Measurements from ENCODE around the gene BLM.

The BLM gene

DNA sequence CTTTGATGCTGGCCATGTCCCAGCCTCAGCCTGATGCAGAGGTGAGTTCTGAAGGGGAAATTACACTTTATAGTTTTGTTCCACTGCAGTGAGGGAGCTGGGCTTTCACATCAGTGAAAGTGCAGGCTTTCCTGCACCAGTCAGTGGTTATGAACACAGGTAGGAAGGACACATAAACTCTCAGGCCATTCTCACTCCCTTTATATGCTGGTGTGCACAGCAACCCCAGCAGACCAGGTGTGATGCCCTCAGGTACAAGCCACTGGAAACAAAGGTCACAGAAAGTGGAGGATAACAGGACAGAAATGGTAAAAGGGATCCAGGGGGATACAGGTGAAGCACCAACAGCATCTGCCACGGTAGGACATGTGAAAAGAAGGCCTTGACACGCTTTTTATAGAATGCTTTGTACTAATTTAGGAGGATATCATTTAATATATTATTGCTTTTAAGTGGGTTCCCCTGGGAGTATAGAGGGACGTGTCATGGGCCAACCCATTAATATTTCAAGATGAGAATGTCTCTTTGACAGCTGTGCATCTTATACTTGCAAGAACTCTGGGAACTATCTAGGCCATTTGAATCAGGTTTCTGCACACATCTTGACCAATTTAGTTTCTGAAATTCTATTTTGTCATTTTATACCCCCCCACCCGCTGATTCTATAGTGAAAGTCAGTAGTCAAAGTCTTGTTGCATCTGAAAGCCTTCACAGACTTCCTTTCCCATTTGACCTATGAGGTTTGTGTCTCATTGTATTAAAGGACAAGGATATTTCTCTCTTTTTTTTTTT is 25.0 kb upstream of the BLM start:
- Histone ChIP-seq H3K9me3 (ENCODE audit: control insufficient read depth, insufficient read depth, low read length) (no peaks in the 10 kb centered on the region), H3K9ac (ENCODE audit: low read depth, low read length) (no peak overlapping the region), H3K4me1 (ENCODE audit: control insufficient read depth, insufficient read depth, low read length) (no peaks in the 10 kb centered on the region), H3K4me3 (ENCODE audit: low read depth, low read length) (no peak overlapping the region), H3K36me3 (ENCODE audit: control insufficient read depth, insufficient read depth, low read length) (no peaks in the 10 kb centered on the region), H3K27ac (ENCODE audit: low read depth, low read length) (no peak overlapping the region), H3K27me3 (ENCODE audit: control insufficient read depth, insufficient read depth, low read length) (no peaks in the 10 kb centered on the region)

DNA sequence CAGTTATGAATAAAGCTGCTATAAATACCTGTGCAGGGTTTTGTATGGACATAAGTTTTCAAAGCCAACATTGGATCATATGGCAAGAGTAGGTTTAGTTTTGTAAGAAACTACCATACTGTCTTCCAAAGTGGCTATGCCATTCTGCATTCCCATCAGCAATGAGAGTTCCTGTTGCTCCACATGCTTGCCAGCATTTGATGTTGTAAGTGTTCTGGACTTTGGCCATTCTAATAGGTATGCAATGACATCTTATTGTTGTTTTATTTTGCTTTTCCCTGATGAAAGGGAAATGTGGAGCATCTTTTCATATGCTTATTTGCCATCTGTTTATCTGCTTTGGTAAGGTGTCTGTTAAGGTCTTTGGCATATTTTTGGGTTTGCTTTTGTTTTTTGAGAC is 22.2 kb upstream of the BLM start:
- no peaks in the 10 kb centered on the region for H3K36me3 ChIP-seq (ENCODE audit: control insufficient read depth, insufficient read depth, low read length)
- H3K27me3 ChIP-seq (ENCODE audit: control insufficient read depth, insufficient read depth, low read length) = no peaks in the 10 kb centered on the region

DNA sequence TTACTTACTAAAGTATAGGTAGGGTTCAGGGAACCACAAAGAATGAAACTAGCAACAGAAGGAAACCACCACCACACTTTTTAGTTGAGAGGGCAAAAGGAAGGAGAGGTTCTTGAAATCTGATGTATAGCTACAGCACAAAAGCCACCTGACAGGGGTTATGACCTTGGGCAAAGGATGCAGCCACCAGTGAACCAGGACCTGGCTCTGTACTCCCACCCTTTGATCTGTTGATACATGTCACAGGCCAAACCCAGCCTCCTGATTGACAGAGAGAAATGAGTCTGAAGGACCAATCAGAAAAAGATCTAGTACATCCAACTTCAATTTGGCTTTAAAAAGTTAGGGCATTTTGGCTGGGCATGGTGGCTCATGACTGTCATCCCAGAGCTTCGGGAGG is 20.0 kb upstream of the BLM start:
- Histone ChIP-seq H3K9me3 (ENCODE audit: control insufficient read depth, insufficient read depth, low read length) (no peaks in the 10 kb centered on the region), H3K27me3 (ENCODE audit: control insufficient read depth, insufficient read depth, low read length) (no peaks in the 10 kb centered on the region), H3K4me3 (ENCODE audit: low read depth, low read length) (no peak overlapping the region), H3K9ac (ENCODE audit: low read depth, low read length) (no peak overlapping the region), H3K27ac (ENCODE audit: low read depth, low read length) (no peak overlapping the region), H3K36me3 (ENCODE audit: control insufficient read depth, insufficient read depth, low read length) (no peaks in the 10 kb centered on the region), H3K4me1 (ENCODE audit: control insufficient read depth, insufficient read depth, low read length) (no peaks in the 10 kb centered on the region)

More for the DNA sequence above, 22.2 kb upstream of the BLM start:
- Histone ChIP-seq H3K4me1 (ENCODE audit: control insufficient read depth, insufficient read depth, low read length) (no peaks in the 10 kb centered on the region), H3K9ac (ENCODE audit: low read depth, low read length) (no peak overlapping the region), H3K9me3 (ENCODE audit: control insufficient read depth, insufficient read depth, low read length) (no peaks in the 10 kb centered on the region), H3K4me3 (ENCODE audit: low read depth, low read length) (no peak overlapping the region), H3K27ac (ENCODE audit: low read depth, low read length) (no peak overlapping the region)

DNA sequence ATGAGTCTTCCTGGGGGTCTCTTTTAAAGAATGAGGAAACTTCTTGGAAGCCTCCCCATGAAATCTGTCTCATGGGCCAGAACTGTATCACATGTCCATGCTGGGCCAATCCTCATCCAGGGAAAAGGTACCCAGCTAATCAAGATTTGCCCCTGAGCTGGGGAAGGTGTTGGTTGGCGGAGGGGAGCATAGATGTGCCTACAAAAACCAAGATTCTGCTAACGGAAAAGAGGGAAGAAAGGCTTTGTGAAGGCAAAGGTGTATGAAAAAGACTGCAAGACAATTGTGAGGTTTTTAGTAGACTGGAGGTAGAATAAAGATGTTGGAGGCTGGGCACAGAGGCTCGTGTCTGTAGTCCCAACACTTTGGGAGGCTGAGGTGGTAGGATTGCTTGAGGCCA is 18.5 kb upstream of the BLM start:
- H3K4me3 ChIP-seq (ENCODE audit: low read depth, low read length) = no peak overlapping the region
- H3K4me1 ChIP-seq (ENCODE audit: control insufficient read depth, insufficient read depth, low read length) = no peaks in the 10 kb centered on the region
- no peaks in the 10 kb centered on the region for H3K9me3 ChIP-seq (ENCODE audit: control insufficient read depth, insufficient read depth, low read length)
- H3K27ac ChIP-seq (ENCODE audit: low read depth, low read length) = no peak overlapping the region
- no peaks in the 10 kb centered on the region for H3K36me3 ChIP-seq (ENCODE audit: control insufficient read depth, insufficient read depth, low read length)
- no peak overlapping the region for H3K9ac ChIP-seq (ENCODE audit: low read depth, low read length)
- no peaks in the 10 kb centered on the region for H3K27me3 ChIP-seq (ENCODE audit: control insufficient read depth, insufficient read depth, low read length)

DNA sequence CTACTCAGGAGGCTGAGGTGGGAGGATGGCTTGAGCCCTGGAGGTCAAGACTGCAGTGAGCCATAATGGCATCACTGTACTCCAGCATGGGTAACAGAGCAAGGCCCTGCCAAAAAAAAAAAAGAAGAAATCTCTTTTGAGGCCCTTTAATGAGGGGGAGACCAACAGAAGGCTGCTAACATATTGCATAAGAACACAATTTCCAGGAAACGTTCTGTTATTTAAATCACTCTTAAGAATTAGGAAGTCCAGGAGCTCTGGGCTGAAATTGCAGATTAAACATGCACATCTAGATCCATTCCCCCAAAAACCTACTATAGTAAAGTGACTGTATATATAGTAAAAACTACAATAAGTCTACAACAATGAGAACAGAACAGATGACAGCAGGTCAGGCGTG is 16.1 kb upstream of the BLM start:
- no peaks in the 10 kb centered on the region for H3K9me3 ChIP-seq (ENCODE audit: control insufficient read depth, insufficient read depth, low read length)
- H3K27ac ChIP-seq (ENCODE audit: low read depth, low read length) = no peak overlapping the region
- no peaks in the 10 kb centered on the region for H3K36me3 ChIP-seq (ENCODE audit: control insufficient read depth, insufficient read depth, low read length)

DNA sequence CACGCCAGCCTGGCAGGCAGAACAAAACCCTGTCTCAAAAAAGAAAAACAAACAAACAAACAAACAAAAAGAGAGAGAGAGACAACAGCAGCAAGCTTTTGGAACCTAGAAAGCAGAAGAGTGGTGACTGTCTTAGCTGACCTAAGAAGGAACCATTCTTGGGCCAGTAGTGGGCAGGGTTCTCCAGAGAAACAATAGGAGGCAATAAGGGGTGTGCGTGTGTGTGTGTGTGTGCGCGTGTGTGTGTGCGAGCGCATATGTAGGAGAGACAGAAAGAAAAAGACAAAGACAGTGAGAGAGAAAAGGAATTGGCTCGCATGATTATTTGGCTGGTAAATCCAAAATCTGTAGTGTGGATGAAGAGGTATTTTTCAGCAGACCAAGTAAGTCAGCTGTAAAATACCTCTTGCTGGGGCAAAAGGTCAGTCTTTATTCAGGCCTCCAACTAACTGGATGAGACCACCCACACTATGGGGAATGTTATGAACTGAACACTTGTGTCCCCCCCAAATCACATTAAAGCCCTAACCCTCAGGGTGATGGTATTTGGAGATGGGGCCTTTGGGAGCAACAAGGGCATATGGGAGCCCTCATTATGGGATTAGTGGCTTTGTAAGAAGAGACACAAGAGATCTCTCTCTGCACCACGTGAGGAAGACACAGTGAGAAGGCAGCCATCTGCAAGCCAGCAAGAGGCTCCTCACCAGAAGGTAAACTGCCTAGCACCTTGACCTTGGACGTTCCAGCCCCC is 15.1 kb upstream of the BLM start:
- Histone ChIP-seq H3K4me1 (ENCODE audit: control insufficient read depth, insufficient read depth, low read length) (no peaks in the 10 kb centered on the region), H3K27me3 (ENCODE audit: control insufficient read depth, insufficient read depth, low read length) (no peaks in the 10 kb centered on the region), H3K4me3 (ENCODE audit: low read depth, low read length) (no peak overlapping the region), H3K36me3 (ENCODE audit: control insufficient read depth, insufficient read depth, low read length) (no peaks in the 10 kb centered on the region), H3K27ac (ENCODE audit: low read depth, low read length) (no peak overlapping the region), H3K9me3 (ENCODE audit: control insufficient read depth, insufficient read depth, low read length) (no peaks in the 10 kb centered on the region), H3K9ac (ENCODE audit: low read depth, low read length) (no peak overlapping the region)

More for the DNA sequence above, 16.1 kb upstream of the BLM start:
- no peak overlapping the region for H3K4me3 ChIP-seq (ENCODE audit: low read depth, low read length)
- no peaks in the 10 kb centered on the region for H3K27me3 ChIP-seq (ENCODE audit: control insufficient read depth, insufficient read depth, low read length)
- no peaks in the 10 kb centered on the region for H3K4me1 ChIP-seq (ENCODE audit: control insufficient read depth, insufficient read depth, low read length)
- H3K9ac ChIP-seq (ENCODE audit: low read depth, low read length) = no peak overlapping the region

DNA sequence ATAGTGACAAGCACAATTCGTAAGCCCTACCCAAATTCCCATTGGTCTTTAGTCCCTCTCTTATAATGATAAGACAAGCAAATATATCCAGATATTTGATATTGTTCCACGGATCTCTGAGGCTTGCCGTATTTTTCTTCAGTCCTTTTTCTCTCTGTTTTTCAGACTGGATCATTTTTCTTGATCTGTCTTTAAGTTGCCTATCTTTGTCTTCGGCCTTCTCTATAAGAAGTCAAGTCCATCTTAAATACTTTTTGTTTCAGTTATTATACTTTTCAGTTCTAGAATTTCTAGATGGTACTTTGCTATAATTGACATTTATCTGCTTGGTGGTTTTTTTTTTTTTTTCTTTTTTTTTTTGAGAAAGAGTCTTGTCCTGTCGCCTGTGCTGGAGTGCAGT is 13.7 kb upstream of the BLM start:
- no peak overlapping the region for H3K27ac ChIP-seq (ENCODE audit: low read depth, low read length)
- H3K36me3 ChIP-seq (ENCODE audit: control insufficient read depth, insufficient read depth, low read length) = no peaks in the 10 kb centered on the region
- H3K4me1 ChIP-seq (ENCODE audit: control insufficient read depth, insufficient read depth, low read length) = no peaks in the 10 kb centered on the region
- no peaks in the 10 kb centered on the region for H3K27me3 ChIP-seq (ENCODE audit: control insufficient read depth, insufficient read depth, low read length)
- no peak overlapping the region for H3K4me3 ChIP-seq (ENCODE audit: low read depth, low read length)
- no peak overlapping the region for H3K9ac ChIP-seq (ENCODE audit: low read depth, low read length)
- no peaks in the 10 kb centered on the region for H3K9me3 ChIP-seq (ENCODE audit: control insufficient read depth, insufficient read depth, low read length)

DNA sequence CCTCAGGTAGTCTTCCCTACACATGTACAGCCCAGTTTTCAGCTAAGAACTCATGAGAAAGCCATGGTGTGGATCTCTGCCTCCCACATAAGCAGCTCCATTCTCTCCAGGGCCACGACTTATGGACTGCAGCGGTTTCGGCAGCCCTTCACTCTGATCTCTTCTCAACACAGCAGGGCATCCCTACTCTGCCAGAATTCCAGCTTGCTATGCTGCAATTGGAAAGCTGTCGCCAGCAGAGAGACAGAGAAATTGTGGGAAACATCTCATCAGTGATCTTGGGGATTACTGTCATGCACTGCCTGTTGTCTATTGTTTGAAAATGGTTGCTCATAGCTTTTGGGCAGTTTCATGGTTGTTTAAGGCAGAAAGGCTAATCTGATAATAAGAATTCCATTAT is 11.9 kb upstream of the BLM start:
- no peaks in the 10 kb centered on the region for H3K4me1 ChIP-seq (ENCODE audit: control insufficient read depth, insufficient read depth, low read length)
- no peak overlapping the region for H3K9ac ChIP-seq (ENCODE audit: low read depth, low read length)
- H3K9me3 ChIP-seq (ENCODE audit: control insufficient read depth, insufficient read depth, low read length) = no peaks in the 10 kb centered on the region
- no peak overlapping the region for H3K27ac ChIP-seq (ENCODE audit: low read depth, low read length)
- H3K27me3 ChIP-seq (ENCODE audit: control insufficient read depth, insufficient read depth, low read length) = no peaks in the 10 kb centered on the region
- no peaks in the 10 kb centered on the region for H3K36me3 ChIP-seq (ENCODE audit: control insufficient read depth, insufficient read depth, low read length)
- no peak overlapping the region for H3K4me3 ChIP-seq (ENCODE audit: low read depth, low read length)

DNA sequence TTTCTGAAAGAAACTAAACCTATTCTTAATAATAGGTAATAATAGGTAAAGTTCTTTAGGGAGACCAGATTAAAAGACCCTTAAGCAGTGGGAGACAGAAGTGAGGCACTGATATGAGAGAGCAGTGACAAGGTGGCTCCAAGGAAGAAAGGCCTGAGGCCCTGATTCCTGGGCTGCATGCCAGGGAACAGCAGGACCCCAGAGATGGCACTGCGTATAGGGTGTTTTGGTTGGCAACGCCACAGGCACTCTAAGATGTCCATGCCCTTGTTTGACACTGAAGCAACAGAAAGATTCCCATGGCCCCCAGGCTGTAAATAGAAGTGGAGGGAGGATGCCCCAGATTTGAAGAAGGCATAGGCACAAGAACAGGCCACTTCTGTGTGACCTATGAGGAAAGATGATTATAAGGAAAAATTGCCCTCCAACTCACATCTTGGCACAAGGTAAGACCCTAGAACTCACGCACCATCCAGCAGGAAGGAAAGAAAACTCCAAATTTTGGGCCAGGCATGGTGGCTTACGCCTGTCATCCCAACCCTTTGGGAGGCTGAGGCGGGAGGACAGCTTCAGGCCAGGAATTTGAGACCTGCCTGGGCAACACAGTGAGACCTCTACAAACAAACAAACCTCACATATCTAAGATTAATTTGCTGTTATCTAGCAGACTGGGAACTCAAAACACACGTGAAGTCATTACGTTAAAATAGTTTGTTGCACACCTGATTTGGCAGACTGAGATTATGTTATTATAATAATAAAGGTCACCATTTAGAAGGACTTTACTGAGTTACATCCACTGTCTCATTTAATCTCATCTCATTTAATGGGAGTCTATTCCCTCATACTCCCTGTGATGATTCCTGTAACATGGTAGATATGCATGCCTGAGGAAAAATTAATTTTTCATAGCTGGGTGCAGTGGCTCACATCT is 10.5 kb upstream of the BLM start:
- Histone ChIP-seq H3K36me3 (ENCODE audit: control insufficient read depth, insufficient read depth, low read length) (no peaks in the 10 kb centered on the region), H3K4me1 (ENCODE audit: control insufficient read depth, insufficient read depth, low read length) (no peaks in the 10 kb centered on the region), H3K9ac (ENCODE audit: low read depth, low read length) (no peak overlapping the region), H3K27me3 (ENCODE audit: control insufficient read depth, insufficient read depth, low read length) (no peaks in the 10 kb centered on the region), H3K4me3 (ENCODE audit: low read depth, low read length) (no peak overlapping the region), H3K27ac (ENCODE audit: low read depth, low read length) (no peak overlapping the region), H3K9me3 (ENCODE audit: control insufficient read depth, insufficient read depth, low read length) (no peaks in the 10 kb centered on the region)

DNA sequence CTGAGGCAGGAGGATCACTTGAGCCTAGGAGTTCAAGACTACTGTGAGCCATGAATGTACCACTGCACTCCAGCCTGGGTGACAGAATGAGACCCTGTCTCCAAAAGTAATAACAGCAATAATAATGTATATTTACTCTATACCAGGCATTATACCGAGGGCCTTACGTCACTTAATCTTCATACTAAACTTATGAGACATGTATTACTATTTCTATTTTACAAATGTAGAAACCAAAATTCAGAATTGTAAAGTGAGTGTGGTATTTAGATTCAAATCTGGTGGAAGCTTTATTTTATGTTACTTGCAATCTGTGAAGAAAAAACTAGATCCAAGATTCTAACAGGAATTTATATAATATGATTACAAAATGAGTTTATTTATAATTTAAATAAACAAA is 9.7 kb upstream of the BLM start:
- H3K36me3 ChIP-seq (ENCODE audit: control insufficient read depth, insufficient read depth, low read length) = no peaks in the 10 kb centered on the region
- no peak overlapping the region for H3K9ac ChIP-seq (ENCODE audit: low read depth, low read length)
- no peak overlapping the region for H3K27ac ChIP-seq (ENCODE audit: low read depth, low read length)
- H3K9me3 ChIP-seq (ENCODE audit: control insufficient read depth, insufficient read depth, low read length) = no peaks in the 10 kb centered on the region
- no peaks in the 10 kb centered on the region for H3K4me1 ChIP-seq (ENCODE audit: control insufficient read depth, insufficient read depth, low read length)
- no peak overlapping the region for H3K4me3 ChIP-seq (ENCODE audit: low read depth, low read length)
- no peaks in the 10 kb centered on the region for H3K27me3 ChIP-seq (ENCODE audit: control insufficient read depth, insufficient read depth, low read length)

Data from HUES48 (cell line).